KMS-11 (cell line): Measurements from ENCODE around the gene CD99.

Source experiments
- H2AFZ ChIP-seq: fragments of 200-600 bp; sonication (generic); 2 replicates; pipeline ENCODE4 v1.6.1; 2016; ENCODE audit warnings: antibody characterized with exemption, mixed run types, low read depth
- H3K27ac ChIP-seq: fragments of 200-600 bp; sonication (generic); 2 replicates; pipeline ENCODE4 v1.6.1; 2016; ENCODE audit warnings: mild to moderate bottlenecking, mixed run types
- H3K27me3 ChIP-seq: fragments of 200-600 bp; sonication (generic); 2 replicates; pipeline ENCODE4 v1.6.1; 2017; ENCODE audit warnings: mild to moderate bottlenecking, low read depth, mixed run types, moderate library complexity; ENCODE audit not compliant: insufficient read depth
- H3K36me3 ChIP-seq: fragments of 200-600 bp; sonication (generic); 2 replicates; pipeline ENCODE4 v1.6.1; 2017; ENCODE audit warnings: mild to moderate bottlenecking, mixed run types; ENCODE audit not compliant: insufficient read depth
- H3K4me1 ChIP-seq: fragments of 200-600 bp; sonication (generic); 2 replicates; pipeline ENCODE4 v1.6.1; 2016; ENCODE audit warnings: mild to moderate bottlenecking, low read depth, mixed run types; ENCODE audit not compliant: poor library complexity, severe bottlenecking
- H3K4me2 ChIP-seq: fragments of 200-600 bp; sonication (generic); 2 replicates; pipeline ENCODE4 v1.7.0; 2016; ENCODE audit warnings: mild to moderate bottlenecking, mixed run types
- H3K4me3 ChIP-seq: fragments of 200-600 bp; sonication (generic); IDR thresholded peaks from 2 replicates; pipeline ENCODE4 v1.6.1; 2017; ENCODE audit warnings: low read depth, low read length, mixed read lengths; ENCODE audit not compliant: insufficient read depth
- H3K79me2 ChIP-seq: fragments of 200-600 bp; sonication (generic); 2 replicates; pipeline ENCODE4 v1.6.1; 2016; ENCODE audit warnings: low read depth, mixed run types; ENCODE audit not compliant: insufficient read depth
- H3K9ac ChIP-seq: fragments of 200-600 bp; sonication (generic); 2 replicates; pipeline ENCODE4 v1.6.1; 2016; ENCODE audit warnings: mild to moderate bottlenecking, mixed run types
- H4K20me1 ChIP-seq: fragments of 200-600 bp; sonication (generic); 2 replicates; pipeline ENCODE4 v1.6.1; 2016; ENCODE audit warnings: mild to moderate bottlenecking, mixed run types; ENCODE audit not compliant: insufficient read depth
- CTCF ChIP-seq: fragments of 200-600 bp; sonication (generic); conservative IDR thresholded peaks from 2 replicates; pipeline ENCODE4 v1.6.1; 2017; ENCODE audit warnings: low read depth, mild to moderate bottlenecking, antibody characterized with exemption, low read length, moderate library complexity, mixed read lengths

The CD99 gene

GRCh38 chrX:2709556-2709955 lies 18.5 kb downstream of the CD99 start:
- Histone ChIP-seq H4K20me1 (no peaks in the 10 kb centered on the region), H3K36me3 (no peaks in the 10 kb centered on the region), H3K27me3 (no peaks in the 10 kb centered on the region), H2AFZ (no peak overlapping the region), H3K27ac (no peak overlapping the region), H3K4me1 (no peaks in the 10 kb centered on the region), H3K4me3 (no peak overlapping the region), H3K4me2 (no peak overlapping the region), H3K9ac (no peak overlapping the region), H3K79me2 (no peaks in the 10 kb centered on the region)
- TF ChIP-seq CTCF: no peak

GRCh38 chrX:2710041-2710840 lies 19.1 kb downstream of the CD99 start:
- Histone ChIP-seq H3K4me2 (no peak overlapping the region), H3K27me3 (no peaks in the 10 kb centered on the region), H3K4me3 (no peak overlapping the region), H3K36me3 (no peaks in the 10 kb centered on the region), H3K79me2 (no peaks in the 10 kb centered on the region), H2AFZ (no peak overlapping the region), H3K27ac (no peak overlapping the region), H4K20me1 (no peaks in the 10 kb centered on the region), H3K9ac (no peak overlapping the region), H3K4me1 (no peaks in the 10 kb centered on the region)
- TF ChIP-seq CTCF: no peak

GRCh38 chrX:2711441-2711840 lies 20.3 kb downstream of the CD99 start:
- no peak overlapping the region for H3K27ac ChIP-seq
- no peaks in the 10 kb centered on the region for H3K4me1 ChIP-seq

GRCh38 chrX:2712428-2712827 lies 21.3 kb downstream of the CD99 start:
- no peaks in the 10 kb centered on the region for H3K79me2 ChIP-seq
- no peaks in the 10 kb centered on the region for H3K4me1 ChIP-seq
- H3K4me3 ChIP-seq: no peak overlapping the region
- H3K36me3 ChIP-seq: no peaks in the 10 kb centered on the region
- no peak for TF ChIP-seq CTCF
- no peak overlapping the region for H3K9ac ChIP-seq
- H4K20me1 ChIP-seq: no peaks in the 10 kb centered on the region
- no peak overlapping the region for H2AFZ ChIP-seq
- H3K27me3 ChIP-seq: no peaks in the 10 kb centered on the region
- H3K27ac ChIP-seq: no peak overlapping the region
- no peak overlapping the region for H3K4me2 ChIP-seq

More at GRCh38 chrX:2711441-2711840, 20.3 kb downstream of the CD99 start:
- no peak overlapping the region for H2AFZ ChIP-seq
- no peaks in the 10 kb centered on the region for H3K27me3 ChIP-seq
- H3K4me3 ChIP-seq: no peak overlapping the region
- H4K20me1 ChIP-seq: no peaks in the 10 kb centered on the region
- H3K79me2 ChIP-seq: no peaks in the 10 kb centered on the region
- H3K9ac ChIP-seq: no peak overlapping the region
- H3K36me3 ChIP-seq: no peaks in the 10 kb centered on the region
- TF ChIP-seq CTCF: no peak
- no peak overlapping the region for H3K4me2 ChIP-seq
